KMS-11 (cell line): ENCODE measurements around the gene APOL6.
"Not testable (repeated sequence)": the region's sequence is repeated elsewhere in the genome, so short reads cannot be mapped to it uniquely, and the experiment has no call there.

Experiments
- H2AFZ ChIP-seq: fragments of 200-600 bp; sonication (generic); 2 replicates; pipeline ENCODE4 v1.6.1; 2016; ENCODE audit warnings: antibody characterized with exemption, mixed run types, low read depth
- H3K27ac ChIP-seq: fragments of 200-600 bp; sonication (generic); 2 replicates; pipeline ENCODE4 v1.6.1; 2016; ENCODE audit warnings: mild to moderate bottlenecking, mixed run types
- H3K27me3 ChIP-seq: fragments of 200-600 bp; sonication (generic); 2 replicates; pipeline ENCODE4 v1.6.1; 2017; ENCODE audit warnings: mild to moderate bottlenecking, low read depth, mixed run types, moderate library complexity; ENCODE audit not compliant: insufficient read depth
- H3K36me3 ChIP-seq: fragments of 200-600 bp; sonication (generic); 2 replicates; pipeline ENCODE4 v1.6.1; 2017; ENCODE audit warnings: mild to moderate bottlenecking, mixed run types; ENCODE audit not compliant: insufficient read depth
- H3K4me1 ChIP-seq: fragments of 200-600 bp; sonication (generic); 2 replicates; pipeline ENCODE4 v1.6.1; 2016; ENCODE audit warnings: mild to moderate bottlenecking, low read depth, mixed run types; ENCODE audit not compliant: poor library complexity, severe bottlenecking
- H3K4me2 ChIP-seq: fragments of 200-600 bp; sonication (generic); 2 replicates; pipeline ENCODE4 v1.7.0; 2016; ENCODE audit warnings: mild to moderate bottlenecking, mixed run types
- H3K4me3 ChIP-seq: fragments of 200-600 bp; sonication (generic); IDR thresholded peaks from 2 replicates; pipeline ENCODE4 v1.6.1; 2017; ENCODE audit warnings: low read depth, low read length, mixed read lengths; ENCODE audit not compliant: insufficient read depth
- H3K79me2 ChIP-seq: fragments of 200-600 bp; sonication (generic); 2 replicates; pipeline ENCODE4 v1.6.1; 2016; ENCODE audit warnings: low read depth, mixed run types; ENCODE audit not compliant: insufficient read depth
- H3K9ac ChIP-seq: fragments of 200-600 bp; sonication (generic); 2 replicates; pipeline ENCODE4 v1.6.1; 2016; ENCODE audit warnings: mild to moderate bottlenecking, mixed run types
- H4K20me1 ChIP-seq: fragments of 200-600 bp; sonication (generic); 2 replicates; pipeline ENCODE4 v1.6.1; 2016; ENCODE audit warnings: mild to moderate bottlenecking, mixed run types; ENCODE audit not compliant: insufficient read depth
- TF ChIP-seq, protein P1 (sequence below): fragments of 200-600 bp; sonication (generic); conservative IDR thresholded peaks from 2 replicates; pipeline ENCODE4 v1.6.1; 2017; ENCODE audit warnings: low read depth, mild to moderate bottlenecking, antibody characterized with exemption, low read length, moderate library complexity, mixed read lengths

Gene APOL6

DNA sequence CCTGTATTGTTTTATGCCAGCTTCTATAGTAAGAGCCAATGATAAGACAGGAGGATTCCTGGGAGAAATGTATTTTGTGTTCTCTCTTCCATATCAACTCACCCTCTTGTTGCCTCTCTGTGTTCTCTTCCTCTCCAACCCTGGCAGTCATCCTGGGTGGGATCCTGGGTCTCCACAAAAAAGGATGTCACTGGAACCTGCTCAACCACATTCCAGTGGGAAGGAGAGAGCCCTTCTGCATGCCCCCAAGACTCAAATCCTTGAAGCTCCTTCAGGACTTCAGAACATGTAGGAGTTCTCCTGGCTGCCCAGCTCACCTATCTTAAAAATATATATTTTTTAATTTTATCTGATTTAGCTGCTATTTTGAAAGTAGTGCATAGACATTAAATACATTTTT, 26.1 kb downstream of the APOL6 start:
- Histone ChIP-seq H3K36me3 (no peaks in the 10 kb centered on the region), H4K20me1 (no peaks in the 10 kb centered on the region), H3K9ac (no peak overlapping the region), H3K79me2 (no peaks in the 10 kb centered on the region), H3K4me2 (no peak overlapping the region), H3K27me3 (no peaks in the 10 kb centered on the region), H3K27ac (no peak overlapping the region), H2AFZ (no peak overlapping the region), H3K4me1 (no peaks in the 10 kb centered on the region), H3K4me3 (no peak overlapping the region)
- TF ChIP-seq, protein P1, sequence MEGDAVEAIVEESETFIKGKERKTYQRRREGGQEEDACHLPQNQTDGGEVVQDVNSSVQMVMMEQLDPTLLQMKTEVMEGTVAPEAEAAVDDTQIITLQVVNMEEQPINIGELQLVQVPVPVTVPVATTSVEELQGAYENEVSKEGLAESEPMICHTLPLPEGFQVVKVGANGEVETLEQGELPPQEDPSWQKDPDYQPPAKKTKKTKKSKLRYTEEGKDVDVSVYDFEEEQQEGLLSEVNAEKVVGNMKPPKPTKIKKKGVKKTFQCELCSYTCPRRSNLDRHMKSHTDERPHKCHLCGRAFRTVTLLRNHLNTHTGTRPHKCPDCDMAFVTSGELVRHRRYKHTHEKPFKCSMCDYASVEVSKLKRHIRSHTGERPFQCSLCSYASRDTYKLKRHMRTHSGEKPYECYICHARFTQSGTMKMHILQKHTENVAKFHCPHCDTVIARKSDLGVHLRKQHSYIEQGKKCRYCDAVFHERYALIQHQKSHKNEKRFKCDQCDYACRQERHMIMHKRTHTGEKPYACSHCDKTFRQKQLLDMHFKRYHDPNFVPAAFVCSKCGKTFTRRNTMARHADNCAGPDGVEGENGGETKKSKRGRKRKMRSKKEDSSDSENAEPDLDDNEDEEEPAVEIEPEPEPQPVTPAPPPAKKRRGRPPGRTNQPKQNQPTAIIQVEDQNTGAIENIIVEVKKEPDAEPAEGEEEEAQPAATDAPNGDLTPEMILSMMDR: no peak

DNA sequence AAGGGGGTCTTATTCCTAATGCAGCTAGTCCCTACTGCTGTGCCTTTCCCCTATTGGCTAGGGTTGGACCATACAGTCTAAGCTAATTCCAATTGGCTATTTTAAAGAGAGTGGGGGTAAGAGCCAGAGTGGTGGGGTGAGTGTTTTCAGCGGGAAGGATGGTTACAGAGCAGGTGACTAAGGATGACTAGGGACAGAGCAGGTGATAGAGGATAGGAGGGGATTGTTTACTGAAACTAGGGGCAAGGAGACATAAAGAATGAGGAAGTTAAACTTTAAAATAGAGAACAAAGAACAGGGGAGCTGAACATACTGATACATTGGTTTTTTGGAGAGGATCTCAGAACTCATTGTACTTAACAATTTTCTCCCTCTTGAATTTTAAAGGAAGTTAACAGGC, 27.8 kb downstream of the APOL6 start:
- H3K4me3 ChIP-seq, H3K4me2 ChIP-seq, H2AFZ ChIP-seq, H3K9ac ChIP-seq, H3K79me2 ChIP-seq, H3K36me3 ChIP-seq, H3K27ac ChIP-seq, H3K27me3 ChIP-seq, H3K4me1 ChIP-seq, H4K20me1 ChIP-seq: not testable (repeated sequence)

DNA sequence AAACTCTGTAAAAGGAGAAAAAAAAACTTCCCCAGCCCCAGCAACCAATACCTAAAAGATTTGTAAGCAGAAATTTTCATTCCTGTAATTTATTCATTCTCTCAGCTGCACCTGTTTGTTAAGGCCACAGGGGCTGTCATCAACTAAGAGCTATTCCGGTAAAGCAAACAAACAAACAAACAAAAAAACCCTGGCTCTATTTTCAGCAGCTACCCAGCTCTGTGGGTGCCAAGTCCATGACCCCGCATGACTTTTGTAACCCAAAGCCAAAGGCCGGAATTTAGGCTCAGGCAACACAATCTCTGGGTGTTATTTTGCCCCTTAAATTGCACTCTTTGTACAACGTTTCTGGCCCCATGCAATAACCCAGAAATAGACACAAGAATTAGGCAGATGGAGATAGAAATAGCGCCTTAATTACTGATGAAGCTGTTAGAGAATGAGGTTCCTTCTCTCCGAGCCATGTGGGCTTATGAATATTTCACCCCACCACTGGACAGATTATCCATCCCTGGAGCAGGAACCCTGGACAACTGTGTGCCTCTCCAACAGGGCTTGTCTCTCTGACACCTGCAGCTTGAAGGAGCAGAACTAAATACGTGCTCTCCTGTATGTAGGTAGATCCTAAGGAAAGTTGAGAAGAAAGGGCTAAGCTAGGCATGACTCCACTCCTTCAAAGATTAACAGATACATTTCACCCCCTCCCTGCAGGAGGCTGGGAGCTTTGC, 29.4 kb downstream of the APOL6 start:
- no peak overlapping the region for H3K9ac ChIP-seq
- no peaks in the 10 kb centered on the region for H3K4me1 ChIP-seq
- no peaks in the 10 kb centered on the region for H3K36me3 ChIP-seq
- no peak overlapping the region for H3K4me3 ChIP-seq
- H3K4me2 ChIP-seq: no peak overlapping the region
- no peaks in the 10 kb centered on the region for H3K27me3 ChIP-seq
- H2AFZ ChIP-seq: no peak overlapping the region
- H3K27ac ChIP-seq: no peak overlapping the region
- no peaks in the 10 kb centered on the region for H3K79me2 ChIP-seq
- no peaks in the 10 kb centered on the region for H4K20me1 ChIP-seq
- TF ChIP-seq, protein P1: no peak

DNA sequence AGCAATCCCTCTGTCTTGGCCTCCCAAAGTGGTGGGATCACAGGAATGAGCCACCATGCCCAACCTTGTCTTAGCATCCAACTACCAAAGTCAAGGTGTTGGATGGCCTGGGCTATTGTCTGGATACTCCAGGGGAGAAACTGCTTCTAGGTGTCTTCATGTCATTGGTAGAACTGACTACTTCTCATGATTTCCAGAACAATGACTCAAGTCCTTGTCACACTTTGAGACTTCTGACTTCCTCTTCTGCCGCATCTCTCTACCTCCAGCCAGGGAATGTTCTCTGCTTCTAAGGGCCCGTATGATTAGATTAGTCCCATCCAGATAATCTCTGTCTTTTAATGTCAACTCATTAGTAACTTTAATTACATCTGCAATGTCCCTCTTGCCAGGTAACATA, 30.6 kb downstream of the APOL6 start:
- no peak overlapping the region for H2AFZ ChIP-seq
- H3K4me1 ChIP-seq: no peaks in the 10 kb centered on the region
- H3K27ac ChIP-seq: no peak overlapping the region
- no peak overlapping the region for H3K4me2 ChIP-seq
- no peaks in the 10 kb centered on the region for H3K27me3 ChIP-seq
- TF ChIP-seq, protein P1: no peak
- no peak overlapping the region for H3K9ac ChIP-seq
- H3K36me3 ChIP-seq: no peaks in the 10 kb centered on the region
- no peaks in the 10 kb centered on the region for H3K79me2 ChIP-seq
- no peaks in the 10 kb centered on the region for H4K20me1 ChIP-seq
- H3K4me3 ChIP-seq: no peak overlapping the region

DNA sequence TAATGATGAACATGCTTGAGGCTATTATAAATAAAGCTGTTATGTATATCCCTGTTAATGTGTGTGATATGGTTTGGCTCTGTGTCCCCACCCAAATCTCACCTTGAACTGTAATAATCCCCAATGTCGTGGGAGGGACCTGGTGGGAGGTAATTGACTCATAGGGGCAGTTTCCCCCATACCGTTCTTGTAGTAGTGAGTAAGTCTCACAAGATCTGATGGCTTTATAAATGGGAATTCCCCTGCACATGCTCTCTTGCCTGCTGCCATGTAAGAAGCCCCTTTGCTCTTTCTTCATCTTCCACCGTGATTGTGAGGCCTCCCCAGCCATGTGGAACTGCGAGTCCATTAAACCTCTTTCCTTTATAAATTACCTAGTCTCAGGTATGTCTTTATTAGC, 31.2 kb downstream of the APOL6 start:
- not testable (repeated sequence) for H3K4me2 ChIP-seq, H3K79me2 ChIP-seq, H3K4me3 ChIP-seq, H3K27ac ChIP-seq, H3K4me1 ChIP-seq, H3K27me3 ChIP-seq, H3K9ac ChIP-seq, H2AFZ ChIP-seq, H4K20me1 ChIP-seq, H3K36me3 ChIP-seq
